GM19438 (cell line): ENCODE measurements around the gene MYCBP.
A peak's percentile ranks its signal among the peaks of the same experiment; 100 is the strongest.
"Not testable (repeated sequence)": the region's sequence is repeated elsewhere in the genome, so short reads cannot be mapped to it uniquely, and the experiment has no call there.

Experiments
- ATAC-seq: cut with Tn5 transposase; IDR thresholded peaks from one replicate; pipeline ENCODE4 v1.9.1; 2021; ENCODE audit warnings: low read depth; ENCODE audit not compliant: unreplicated experiment

The MYCBP gene, protein sequence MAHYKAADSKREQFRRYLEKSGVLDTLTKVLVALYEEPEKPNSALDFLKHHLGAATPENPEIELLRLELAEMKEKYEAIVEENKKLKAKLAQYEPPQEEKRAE

DNA sequence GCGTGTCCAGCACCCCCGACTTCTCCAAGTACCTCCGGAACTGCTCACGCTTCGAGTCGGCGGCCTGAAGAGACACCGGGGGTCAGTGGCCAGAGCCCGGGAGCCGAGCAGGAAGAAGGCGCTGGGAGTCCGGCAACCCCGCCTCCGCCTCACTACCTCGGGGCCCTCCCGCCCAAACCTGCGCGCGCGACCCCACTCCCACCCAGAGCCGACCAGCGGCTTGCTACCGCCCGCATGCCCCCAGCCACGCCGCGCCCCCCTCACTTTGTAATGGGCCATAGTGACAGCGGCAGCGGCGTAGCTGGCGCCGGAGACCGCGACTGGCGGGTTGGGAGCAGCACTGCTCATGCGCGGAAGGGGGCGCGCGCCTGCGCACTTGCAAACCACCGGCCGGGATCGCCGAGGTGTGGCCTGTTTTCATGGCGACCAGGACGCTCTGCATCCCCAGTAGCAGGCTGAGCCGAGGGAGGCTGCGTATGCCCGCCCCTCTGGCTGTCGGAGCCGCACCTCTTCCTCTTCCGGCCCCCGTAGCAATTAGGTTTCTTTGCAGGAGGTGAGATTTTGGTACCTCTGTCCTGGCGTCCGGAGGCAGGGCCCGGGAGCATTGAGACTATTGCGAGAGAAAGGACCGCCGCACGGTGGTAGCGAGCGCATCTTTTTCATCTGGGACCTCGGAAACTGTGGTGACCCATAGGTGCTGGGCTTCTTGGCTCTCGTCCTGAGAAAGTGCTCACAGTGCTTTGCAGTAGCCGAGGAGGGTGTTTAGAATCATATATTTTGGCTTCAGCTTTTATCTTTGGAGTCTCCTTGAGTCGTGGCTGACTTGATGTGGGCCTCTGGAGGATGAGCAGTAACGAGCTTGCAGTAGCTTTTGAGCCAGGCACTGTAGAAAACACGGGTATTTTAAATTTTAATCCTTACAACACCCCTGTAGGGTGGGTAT is at the start of gene MYCBP:
MYCBP (minus strand) TSS at position 322 of the 943 bp plus-strand sequence; CDS start at position 279, 43 bp downstream.
- ATAC-seq: peak; percentile 96

- ATAC-seq: no peak
Measured at GRCh38 chr1:38919130-38919529, 46.0 kb upstream of the MYCBP start.

DNA sequence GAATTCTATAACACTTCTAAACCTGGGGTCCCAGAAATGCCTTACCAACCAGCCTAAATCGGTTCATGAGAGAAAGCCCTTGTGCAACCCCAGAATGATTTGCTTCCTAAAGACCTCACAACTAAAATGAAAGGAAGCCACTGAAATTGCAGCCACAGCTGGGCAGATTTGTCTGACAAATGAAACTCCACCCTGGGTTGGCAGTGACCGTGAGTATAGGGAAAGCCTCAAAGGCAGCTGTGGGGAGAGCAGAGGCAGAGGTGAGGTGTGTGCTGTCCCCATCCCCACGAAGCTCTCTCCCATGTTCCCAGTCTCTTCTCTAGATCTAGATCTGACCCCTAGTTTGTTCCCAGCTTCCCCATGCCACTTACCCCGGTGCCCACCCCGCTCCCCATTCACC is 45.4 kb upstream of the MYCBP start:
- no peak for ATAC-seq

DNA sequence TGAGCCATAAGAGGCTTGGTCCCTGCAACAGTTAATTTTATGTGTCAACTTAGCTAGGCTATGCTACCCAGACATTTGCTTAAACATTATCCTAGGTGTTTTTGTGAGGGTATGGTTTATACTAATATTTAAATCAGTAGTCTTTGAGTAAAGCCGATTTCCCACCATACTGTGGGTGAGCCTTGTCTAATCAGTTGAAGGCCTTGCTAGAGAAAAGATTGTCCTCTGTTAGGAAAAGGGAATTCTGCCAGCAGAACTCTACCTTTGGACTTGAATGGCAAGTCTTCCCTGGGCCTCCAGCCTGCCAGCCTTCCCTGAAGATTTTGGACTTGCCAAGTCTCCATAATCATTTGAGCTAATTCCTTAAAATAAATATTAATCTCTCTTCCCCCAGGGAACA is 44.6 kb upstream of the MYCBP start:
- no peak for ATAC-seq

- no peak for ATAC-seq
Measured at GRCh38 chr1:38917337-38917736, 44.2 kb upstream of the MYCBP start.

- ATAC-seq: no peak
Measured at GRCh38 chr1:38915352-38915948, 42.3 kb upstream of the MYCBP start.

DNA sequence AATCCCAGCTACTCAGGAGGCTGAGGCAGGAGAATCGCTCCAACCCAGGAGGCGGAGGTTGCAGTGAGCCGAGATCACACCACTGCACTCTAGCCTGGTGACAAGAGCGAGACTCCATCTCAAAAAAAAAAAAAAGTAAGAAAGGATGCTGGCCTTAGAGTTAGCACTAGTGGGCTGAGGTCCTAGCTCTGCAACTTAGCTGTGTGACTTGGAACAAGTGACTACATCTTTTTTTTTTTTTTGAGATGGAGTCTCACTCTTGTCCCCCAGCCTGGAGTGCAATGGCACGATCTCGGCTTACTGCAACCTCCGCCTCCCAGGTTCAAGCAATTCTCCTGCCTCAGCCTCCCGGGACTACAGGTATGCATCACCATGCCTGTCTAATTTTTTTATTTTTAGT is 41.8 kb upstream of the MYCBP start:
- not testable (repeated sequence) for ATAC-seq

GRCh38 chr1:38908821-38909220 is 35.7 kb upstream of the MYCBP start:
- ATAC-seq: no peak

DNA sequence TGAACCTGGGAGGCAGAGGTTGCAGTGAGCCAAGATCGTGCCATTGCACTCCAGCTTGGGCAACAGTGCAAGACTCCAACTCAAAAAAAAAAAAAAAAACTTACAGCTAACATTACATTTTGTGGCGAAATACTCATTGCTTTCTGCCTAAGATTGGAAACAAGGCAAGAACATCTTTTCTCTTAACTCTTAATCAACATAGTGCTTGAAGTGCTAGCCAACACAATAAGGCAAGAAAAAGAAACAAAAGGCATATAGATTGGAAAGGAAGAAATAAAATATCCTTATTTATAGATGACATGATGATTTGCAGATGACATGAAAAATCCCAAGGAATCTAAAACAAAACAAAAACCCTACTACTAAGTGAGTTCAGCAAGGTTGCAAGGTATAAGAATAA is 32.8 kb upstream of the MYCBP start:
- ATAC-seq: no peak

DNA sequence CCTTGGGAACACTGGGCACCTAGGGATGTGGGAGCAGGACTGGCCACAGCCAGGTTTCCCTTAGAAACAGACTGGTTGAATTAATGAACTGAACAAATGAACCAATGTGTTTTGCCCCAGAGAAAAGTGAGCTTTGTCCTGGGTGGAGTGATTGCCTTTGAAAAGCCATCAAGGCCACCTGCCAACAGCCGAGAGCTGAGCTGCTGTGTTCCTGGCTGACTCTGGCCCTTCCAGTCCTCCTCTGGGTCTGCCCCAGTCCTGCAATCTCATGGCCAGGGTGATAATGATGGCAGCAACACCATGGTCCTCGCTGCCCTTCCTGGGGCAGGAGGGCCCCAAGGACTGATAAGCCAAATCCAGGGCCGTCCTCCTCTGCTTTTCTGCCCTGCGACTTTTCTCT is 26.4 kb upstream of the MYCBP start:
- ATAC-seq: no peak

- no peak for ATAC-seq
Measured at GRCh38 chr1:38898653-38899230, 25.6 kb upstream of the MYCBP start.

- no peak for ATAC-seq
Measured at GRCh38 chr1:38896169-38896568, 23.0 kb upstream of the MYCBP start.

GRCh38 chr1:38892976-38893375 is 19.8 kb upstream of the MYCBP start:
- no peak for ATAC-seq

DNA sequence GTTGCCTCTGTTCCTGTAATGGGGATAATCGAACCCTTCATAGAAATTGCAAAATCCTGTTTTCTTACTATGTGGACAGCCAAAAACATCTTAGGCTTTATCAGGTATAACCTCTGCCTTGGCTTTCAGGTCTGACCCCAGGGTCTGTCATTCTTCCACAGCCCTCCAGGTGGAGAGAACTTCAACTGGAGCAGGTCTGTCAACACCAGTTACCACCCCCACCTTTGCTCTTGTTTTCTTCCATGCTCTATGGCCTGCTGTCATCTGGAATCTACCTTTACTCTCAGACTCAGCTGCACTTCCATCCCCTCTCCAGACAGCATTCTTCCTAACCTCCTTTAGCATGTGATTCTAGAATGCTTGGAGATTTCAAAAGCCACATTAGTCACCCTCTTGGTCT is 18.6 kb upstream of the MYCBP start:
- ATAC-seq: no peak

- no peak for ATAC-seq
Measured at GRCh38 chr1:38889589-38889988, 16.4 kb upstream of the MYCBP start.

- no peak for ATAC-seq
Measured at GRCh38 chr1:38888423-38889333, 15.5 kb upstream of the MYCBP start.

DNA sequence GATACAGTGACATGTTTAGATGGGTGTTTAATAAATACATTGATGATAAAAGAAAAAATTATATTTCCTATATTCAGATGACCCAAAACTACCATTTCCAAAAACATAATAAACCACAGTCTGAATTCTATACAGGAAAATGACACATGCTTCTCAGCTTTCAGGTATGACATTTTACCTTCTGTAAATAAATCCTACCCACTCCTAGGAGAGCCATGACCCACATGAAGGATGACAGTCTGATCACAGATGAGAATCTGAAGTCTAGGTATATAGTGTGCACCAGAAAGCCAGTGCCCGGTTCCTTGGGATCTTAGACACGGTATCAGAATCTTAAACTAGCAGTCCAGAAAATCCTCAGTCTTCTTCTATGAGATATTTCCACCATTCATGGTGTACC is 11.9 kb upstream of the MYCBP start:
- no peak for ATAC-seq

DNA sequence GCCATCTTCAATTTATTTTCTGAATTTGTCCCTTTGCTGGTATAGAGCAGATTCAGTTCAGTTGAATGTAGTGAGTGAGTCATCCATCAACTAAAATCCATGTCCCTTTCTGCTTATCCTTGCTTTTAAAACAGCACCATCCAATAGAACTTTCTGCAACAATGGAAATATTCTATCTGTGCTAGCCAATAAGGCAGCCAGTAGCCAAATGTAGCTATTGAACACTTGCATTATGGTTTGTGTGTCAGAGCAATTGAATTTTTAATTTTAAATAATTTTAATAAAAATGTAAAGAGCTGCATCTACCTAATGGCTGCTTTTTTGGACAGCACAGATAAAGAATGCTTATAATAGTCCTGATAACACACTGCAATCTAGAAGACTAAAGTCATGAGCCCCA is 8.3 kb upstream of the MYCBP start, which contains the start of gene GJA9:
GJA9 (minus strand) TSS at position 101 of the 400 bp plus-strand sequence. CDS start 5,489 bp downstream, outside the sequence.
- ATAC-seq: no peak

- ATAC-seq: no peak
Measured at GRCh38 chr1:38875811-38876210, 2.7 kb upstream of the MYCBP start.

DNA sequence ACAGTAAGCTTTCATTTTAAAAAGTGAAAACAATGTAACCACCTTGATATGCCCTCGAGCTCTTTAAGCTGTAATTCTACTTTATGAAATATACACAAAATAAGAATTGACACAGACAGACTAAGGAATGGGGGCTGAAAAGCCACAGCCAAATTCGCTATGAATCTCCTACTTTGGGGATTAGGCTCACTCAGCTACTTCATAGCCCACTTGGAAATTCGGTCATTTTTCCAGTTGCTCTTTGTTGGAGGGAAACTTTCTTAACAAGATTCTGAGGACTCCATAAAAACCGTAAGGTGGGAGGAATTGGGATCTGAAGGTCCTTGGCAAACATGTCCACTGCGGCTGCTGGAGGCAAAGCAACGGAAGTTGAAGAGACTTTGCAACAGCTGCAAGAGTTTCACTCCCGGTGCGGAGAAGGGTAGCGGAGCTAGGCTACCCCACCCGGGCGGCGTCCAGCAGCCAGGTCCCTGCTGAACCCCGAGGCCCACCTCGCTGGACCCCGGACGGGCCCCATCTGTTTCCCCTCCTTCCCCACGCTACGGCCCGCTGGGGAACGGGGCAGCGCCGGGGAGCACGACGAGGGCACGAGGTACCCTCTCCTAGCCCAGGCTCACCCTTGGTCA is 634 bp downstream of the MYCBP start:
- ATAC-seq: peak; percentile 38
